HL-60 (cell line): ENCODE data around the gene GRID1.

Experiments
- DNase-seq, 2 experiments: peaks; one replicate each; pipeline ENCODE4 v3.0.0-alpha.2; 2010 to 2020; ENCODE audit warnings: low read depth in 1 of 2, low spot score in 1 of 2
- H3K27ac ChIP-seq: fragments of 250-450 bp; sonication (Bioruptor Pico); replicated peaks from 2 replicates; pipeline ENCODE4 v1.5.1; 2020; ENCODE audit warnings: mild to moderate bottlenecking, moderate library complexity
- H3K27me3 ChIP-seq: fragments of 250-450 bp; sonication (Bioruptor Pico); 2 replicates; pipeline ENCODE4 v1.5.1; 2021; ENCODE audit warnings: mild to moderate bottlenecking, moderate library complexity; ENCODE audit not compliant: insufficient read depth, poor library complexity, severe bottlenecking
- H3K4me3 ChIP-seq: replicated peaks from 2 replicates; pipeline ENCODE4 v1.5.1; 2011; ENCODE audit warnings: mild to moderate bottlenecking, control low read depth, low read length; ENCODE audit not compliant: insufficient read depth
- CTCF ChIP-seq: IDR thresholded peaks from one replicate; pipeline ENCODE4 v1.5.1; 2011; ENCODE audit warnings: low read length, control low read depth, inconsistent platforms; ENCODE audit not compliant: insufficient read depth
- GABPA ChIP-seq: IDR thresholded peaks from 2 replicates; pipeline ENCODE4 v1.6.1; 2012; ENCODE audit warnings: low read depth
- POLR2AphosphoS5 ChIP-seq: IDR thresholded peaks from 2 replicates; pipeline ENCODE4 v1.6.1; 2012; ENCODE audit warnings: low read depth
- REST ChIP-seq: IDR thresholded peaks from 2 replicates; pipeline ENCODE4 v1.6.1; 2012; ENCODE audit warnings: low read depth; ENCODE audit not compliant: insufficient replicate concordance
- SPI1 ChIP-seq: IDR thresholded peaks from 2 replicates; pipeline ENCODE4 v1.6.1; 2012; ENCODE audit warnings: low read depth, mild to moderate bottlenecking, borderline replicate concordance

Gene GRID1

GRCh38 chr10:85900487-85900886 lies 466.1 kb downstream of the GRID1 start:
- no peak for TF ChIP-seq SPI1
- no peak for TF ChIP-seq CTCF
- no peak for TF ChIP-seq POLR2AphosphoS5
- TF ChIP-seq REST, result no peak
- TF ChIP-seq GABPA, result no peak
- Histone ChIP-seq H3K27me3 (peaks cover 3% of the 10 kb centered on the region), H3K27ac (no peak overlapping the region), H3K4me3 (no peak overlapping the region)
- DNase-seq, result no peak

GRCh38 chr10:85900061-85900460 lies 466.5 kb downstream of the GRID1 start:
- TF ChIP-seq REST (no peak), SPI1 (no peak), GABPA (no peak), POLR2AphosphoS5 (no peak)
- no peak overlapping the region for H3K4me3 ChIP-seq
- no peak overlapping the region for H3K27ac ChIP-seq
- peaks cover 3% of the 10 kb centered on the region for H3K27me3 ChIP-seq
- DNase-seq, result no peak

GRCh38 chr10:85891472-85891871 lies 475.1 kb downstream of the GRID1 start:
- Histone ChIP-seq H3K27me3 (no peaks in the 10 kb centered on the region), H3K27ac (no peak overlapping the region), H3K4me3 (no peak overlapping the region)
- no peak for DNase-seq
- TF ChIP-seq CTCF, result no peak
- no peak for TF ChIP-seq POLR2AphosphoS5
- TF ChIP-seq GABPA, result no peak
- TF ChIP-seq REST, result no peak
- TF ChIP-seq SPI1, result no peak

- no peak for TF ChIP-seq CTCF
- no peak for TF ChIP-seq GABPA
- TF ChIP-seq SPI1, result no peak
- TF ChIP-seq REST, result no peak
- no peak for TF ChIP-seq POLR2AphosphoS5
- H3K27me3 ChIP-seq, result no peaks in the 10 kb centered on the region
- H3K4me3 ChIP-seq, result no peak overlapping the region
- no peak overlapping the region for H3K27ac ChIP-seq
- DNase-seq, result no peak
Observed at GRCh38 chr10:85888559-85888958, 478.0 kb downstream of the GRID1 start.
